ENCODE data around the gene TEK. TPM values are rescaled to one million over a fixed set of nuclear protein-coding genes. Genes with fewer than 3 reads are reported as not detected.

Gene TEK
- total RNA-seq (ENCODE audit: low replicate concordance), result 0.23 and 29.1 TPM in 2 replicates

DNA sequence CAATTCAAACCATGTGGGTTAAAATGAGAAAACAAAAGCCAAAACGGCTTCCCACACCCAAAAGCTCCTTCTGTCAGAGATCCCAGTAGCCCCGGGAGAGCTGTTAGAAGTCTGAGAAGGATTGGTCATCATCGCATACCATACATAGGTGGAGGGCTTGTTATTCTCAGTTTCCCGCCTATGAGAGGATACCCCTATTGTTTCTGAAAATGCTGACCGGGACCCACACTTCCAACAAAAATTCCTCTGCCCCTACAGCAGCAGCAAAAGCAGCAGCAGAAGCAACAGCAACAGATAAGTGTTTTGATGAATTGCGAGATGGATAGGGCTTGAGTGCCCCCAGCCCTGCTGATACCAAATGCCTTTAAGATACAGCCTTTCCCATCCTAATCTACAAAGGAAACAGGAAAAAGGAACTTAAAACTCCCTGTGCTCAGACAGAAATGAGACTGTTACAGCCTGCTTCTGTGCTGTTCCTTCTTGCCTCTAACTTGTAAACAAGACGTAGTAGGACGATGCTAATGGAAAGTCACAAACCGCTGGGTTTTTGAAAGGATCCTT is at the start of gene TEK:
Gene TEK, plus strand, starts transcription at position 245 of the 561 bp plus-strand sequence. CDS start 366 bp downstream, outside the sequence.

Other genes starting within 250 kb of the TEK start
- 12.6 and 15.9 TPM in 2 replicates for gene CAAP1, start 216.4 kb upstream of the TEK start, total RNA-seq (ENCODE audit: low replicate concordance)
- 37.6 and 37.8 TPM in 2 replicates for gene PLAA, start 162.0 kb upstream of the TEK start, total RNA-seq (ENCODE audit: low replicate concordance)
- gene IFT74, start 152.8 kb upstream of the TEK start, total RNA-seq (ENCODE audit: low replicate concordance), result 10.4 and 17.9 TPM in 2 replicates
- not detected in 2 replicates for gene LRRC19, start 103.6 kb upstream of the TEK start, total RNA-seq (ENCODE audit: low replicate concordance)
- not detected in 2 replicates for gene EQTN, start 187.9 kb downstream of the TEK start, total RNA-seq (ENCODE audit: low replicate concordance)